Measurements from ENCODE around the gene TM9SF3.

DNA sequence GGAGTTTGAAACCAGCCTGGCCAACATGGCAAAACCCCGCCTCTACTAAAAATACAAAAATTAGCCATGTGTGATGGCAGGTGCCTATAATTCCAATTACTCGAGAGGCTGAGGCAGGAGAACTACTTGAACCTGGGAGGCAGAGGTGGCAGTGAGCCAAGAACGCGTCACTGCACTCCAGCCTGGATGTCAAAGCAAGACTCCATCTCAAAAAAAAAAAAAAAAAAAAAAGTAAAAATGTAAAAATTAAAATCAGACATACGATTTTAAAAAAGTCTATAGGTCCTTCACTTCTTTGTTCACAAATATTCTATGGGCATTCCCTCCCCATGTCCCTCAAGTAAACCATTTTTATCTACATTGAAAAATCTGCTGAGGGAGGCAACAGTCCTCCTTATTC is 38.2 kb downstream of the TM9SF3 start:
- TF ChIP-seq POLR2AphosphoS5 (IDR thresholded peaks at IDR 0.05) (no peak), CTCF (IDR thresholded peaks at IDR 0.05) (no peak), POLR2A (IDR thresholded peaks at IDR 0.05) (no peak), EP300 (IDR thresholded peaks at IDR 0.05) (no peak)
